ENCODE results near the gene SLC13A5. TPM values are rescaled to one million over a fixed set of nuclear protein-coding genes. Genes with fewer than 3 reads are reported as not detected.
A peak's percentile ranks its signal among the peaks of the same experiment; 100 is the strongest.

SLC13A5 gene
- total RNA-seq, 1 experiment from 2014 or later: 3.1 TPM

- Mint-ChIP-seq H3K4me1 (ENCODE audit: low read depth, unreplicated experiment) (peaks cover 23% of the 10 kb centered on the region), H3K27ac (ENCODE audit: unreplicated experiment) (peak overlapping the region; percentile 94), H3K27me3 (ENCODE audit: unreplicated experiment) (no peaks in the 10 kb centered on the region), H3K36me3 (ENCODE audit: insufficient read depth, unreplicated experiment) (peaks cover 54% of the 10 kb centered on the region), H3K4me3 (ENCODE audit: low read depth, unreplicated experiment) (peak overlapping the region; percentile 94), H3K9me3 (ENCODE audit: low read depth, unreplicated experiment) (no peaks in the 10 kb centered on the region)
- no peak for DNase-seq
- no peak for TF ChIP-seq CTCF (IDR thresholded peaks at IDR 0.05; ENCODE audit: unreplicated experiment)
- intact Hi-C loops (cut with micrococcal nuclease; ENCODE audit: unreplicated experiment): no loop called here
- CTCF ChIA-PET: interaction anchor here (0.6 kb wide), 1 partner anchor 74 kb away, joined by 5 read pairs; no protein-coding TSS in a partner anchor
- BruUV-seq (replicated peaks): no TSS peak
Observed at GRCh38 chr17:6639014-6639585, 74.1 kb downstream of the SLC13A5 start.

GRCh38 chr17:6638046-6638908 lies 74.9 kb downstream of the SLC13A5 start:
- H3K36me3 Mint-ChIP-seq (ENCODE audit: insufficient read depth, unreplicated experiment): peaks cover 52% of the 10 kb centered on the region
- H3K27ac Mint-ChIP-seq (ENCODE audit: unreplicated experiment): peak overlapping the region; percentile 63
- no peak for TF ChIP-seq CTCF (IDR thresholded peaks at IDR 0.05; ENCODE audit: unreplicated experiment)
- no peaks in the 10 kb centered on the region for H3K9me3 Mint-ChIP-seq (ENCODE audit: low read depth, unreplicated experiment)
- H3K4me3 Mint-ChIP-seq (ENCODE audit: low read depth, unreplicated experiment): peak overlapping the region; percentile 94
- intact Hi-C loops (cut with micrococcal nuclease; ENCODE audit: unreplicated experiment): no loop called here
- peaks cover 15% of the 10 kb centered on the region for H3K4me1 Mint-ChIP-seq (ENCODE audit: low read depth, unreplicated experiment)
- no peaks in the 10 kb centered on the region for H3K27me3 Mint-ChIP-seq (ENCODE audit: unreplicated experiment)
- no peak for DNase-seq
- no TSS peak for BruUV-seq (replicated peaks)
- CTCF ChIA-PET: interaction anchor here (0.6 kb wide), 1 partner anchor 13 kb away, joined by 3 read pairs; the partner anchor contains the start of gene MED31

- no peaks in the 10 kb centered on the region for H3K9me3 Mint-ChIP-seq (ENCODE audit: low read depth, unreplicated experiment)
- CTCF ChIA-PET: no interaction called here
- BruUV-seq (replicated peaks): no TSS peak
- H3K4me3 Mint-ChIP-seq (ENCODE audit: low read depth, unreplicated experiment): no peak overlapping the region
- peaks cover 14% of the 10 kb centered on the region for H3K4me1 Mint-ChIP-seq (ENCODE audit: low read depth, unreplicated experiment)
- DNase-seq: no peak
- no peaks in the 10 kb centered on the region for H3K27me3 Mint-ChIP-seq (ENCODE audit: unreplicated experiment)
- peaks cover 50% of the 10 kb centered on the region for H3K36me3 Mint-ChIP-seq (ENCODE audit: insufficient read depth, unreplicated experiment)
- intact Hi-C loops (cut with micrococcal nuclease; ENCODE audit: unreplicated experiment): no loop called here
- peak overlapping the region; percentile 27 for H3K27ac Mint-ChIP-seq (ENCODE audit: unreplicated experiment)
- no peak for TF ChIP-seq CTCF (IDR thresholded peaks at IDR 0.05; ENCODE audit: unreplicated experiment)
Observed at GRCh38 chr17:6637458-6637840, 75.7 kb downstream of the SLC13A5 start.

- Mint-ChIP-seq H3K27ac (ENCODE audit: unreplicated experiment) (peak overlapping the region; percentile 27), H3K36me3 (ENCODE audit: insufficient read depth, unreplicated experiment) (peaks cover 52% of the 10 kb centered on the region), H3K4me1 (ENCODE audit: low read depth, unreplicated experiment) (peaks cover 14% of the 10 kb centered on the region), H3K27me3 (ENCODE audit: unreplicated experiment) (no peaks in the 10 kb centered on the region), H3K4me3 (ENCODE audit: low read depth, unreplicated experiment) (no peak overlapping the region), H3K9me3 (ENCODE audit: low read depth, unreplicated experiment) (no peaks in the 10 kb centered on the region)
- no TSS peak for BruUV-seq (replicated peaks)
- DNase-seq: no peak
- CTCF ChIA-PET: no interaction called here
- TF ChIP-seq CTCF (IDR thresholded peaks at IDR 0.05; ENCODE audit: unreplicated experiment): no peak
- intact Hi-C loops (cut with micrococcal nuclease; ENCODE audit: unreplicated experiment): no loop called here
Observed at GRCh38 chr17:6636616-6637457, 76.3 kb downstream of the SLC13A5 start.
